GM08714 (cell line): Measurements from ENCODE around the gene ABAT.
"Not testable (repeated sequence)": the region's sequence is repeated elsewhere in the genome, so short reads cannot be mapped to it uniquely, and the experiment has no call there.

Source experiments
- H3K4me3 ChIP-seq: fragments of 200-500 bp; sonication (Bioruptor generic); 2 replicates; pipeline ENCODE4 v1.5.1; 2014; ENCODE audit warnings: mild to moderate bottlenecking, low read length, inconsistent platforms
- ZNF274 ChIP-seq: IDR thresholded peaks from 2 replicates; pipeline ENCODE4 v1.6.1; 2012; ENCODE audit warnings: mild to moderate bottlenecking, low read depth, low read length

The ABAT gene

GRCh38 chr16:8782673-8783072, 108.3 kb downstream of the ABAT start:
- H3K4me3 ChIP-seq, result no peak overlapping the region
- no peak for TF ChIP-seq ZNF274

GRCh38 chr16:8785408-8785807, 111.0 kb downstream of the ABAT start:
- TF ChIP-seq ZNF274, result no peak
- H3K4me3 ChIP-seq, result no peak overlapping the region

- H3K4me3 ChIP-seq, result not testable (repeated sequence)
Observed at GRCh38 chr16:8786316-8786715, 111.9 kb downstream of the ABAT start.

- no peak for TF ChIP-seq ZNF274
- no peak overlapping the region for H3K4me3 ChIP-seq
Observed at GRCh38 chr16:8788578-8789172, 114.3 kb downstream of the ABAT start.

GRCh38 chr16:8795091-8795490, 120.7 kb downstream of the ABAT start:
- no peak overlapping the region for H3K4me3 ChIP-seq
- no peak for TF ChIP-seq ZNF274

GRCh38 chr16:8795818-8796217, 121.4 kb downstream of the ABAT start:
- H3K4me3 ChIP-seq, result no peak overlapping the region
- no peak for TF ChIP-seq ZNF274

- peak overlapping the region; percentile 97 for H3K4me3 ChIP-seq
- TF ChIP-seq ZNF274, result no peak
Observed at GRCh38 chr16:8796469-8797363, 122.3 kb downstream of the ABAT start.

GRCh38 chr16:8797364-8798173, 123.2 kb downstream of the ABAT start, which contains the start of the genes PMM2 and TMEM186:
PMM2 (plus strand) TSS chr16:8797839; CDS start chr16:8797883, 44 bp downstream.
TMEM186 (minus strand) TSS chr16:8797639; CDS start chr16:8797614, 25 bp downstream.
- TF ChIP-seq ZNF274, result no peak
- H3K4me3 ChIP-seq, result peak within 1 kb of the TSS; percentile 97

- peak overlapping the region; percentile 97 for H3K4me3 ChIP-seq
- TF ChIP-seq ZNF274, result no peak
Observed at GRCh38 chr16:8798174-8798527, 123.7 kb downstream of the ABAT start.

GRCh38 chr16:8798535-8799157, 124.2 kb downstream of the ABAT start:
- TF ChIP-seq ZNF274, result no peak

GRCh38 chr16:8801701-8802100, 127.3 kb downstream of the ABAT start:
- H3K4me3 ChIP-seq, result no peak overlapping the region
- TF ChIP-seq ZNF274, result no peak

More at GRCh38 chr16:8798535-8799157, 124.2 kb downstream of the ABAT start:
- H3K4me3 ChIP-seq, result peak overlapping the region; percentile 97

- H3K4me3 ChIP-seq, result not testable (repeated sequence)
Observed at GRCh38 chr16:8803733-8804132, 129.3 kb downstream of the ABAT start.

GRCh38 chr16:8804313-8804712, 129.9 kb downstream of the ABAT start:
- no peak overlapping the region for H3K4me3 ChIP-seq
- TF ChIP-seq ZNF274, result no peak
